GM18507 (cell line): ENCODE data around the gene ZNF512.
A peak's percentile ranks its signal among the peaks of the same experiment; 100 is the strongest.
"Not testable (repeated sequence)": the region's sequence is repeated elsewhere in the genome, so short reads cannot be mapped to it uniquely, and the experiment has no call there.

Experiments used
- DNase-seq: peaks from one replicate; pipeline ENCODE4 v3.0.0; 2011; ENCODE audit warnings: low read depth; ENCODE audit not compliant: insufficient read length; ENCODE audit errors: extremely low spot score
- FAIRE-seq: peaks from 2 replicates; lab custom pipeline; 2011; peaks lifted over from hg19 to GRCh38; lab: Jason Lieb, UNC

Gene ZNF512

GRCh38 chr2:27581417-27582128, 1.3 kb upstream of the ZNF512 start:
- no peak for FAIRE-seq
- DNase-seq = no peak

- FAIRE-seq (no peak), DNase-seq (no peak)
Measured at GRCh38 chr2:27582129-27582694, 630 bp upstream of the ZNF512 start.

- DNase-seq (no peak), FAIRE-seq (no peak)
Measured at GRCh38 chr2:27583390-27583915, 611 bp downstream of the ZNF512 start.

- FAIRE-seq = no peak
- no peak for DNase-seq
Measured at GRCh38 chr2:27584597-27584996, 1.8 kb downstream of the ZNF512 start.

DNA sequence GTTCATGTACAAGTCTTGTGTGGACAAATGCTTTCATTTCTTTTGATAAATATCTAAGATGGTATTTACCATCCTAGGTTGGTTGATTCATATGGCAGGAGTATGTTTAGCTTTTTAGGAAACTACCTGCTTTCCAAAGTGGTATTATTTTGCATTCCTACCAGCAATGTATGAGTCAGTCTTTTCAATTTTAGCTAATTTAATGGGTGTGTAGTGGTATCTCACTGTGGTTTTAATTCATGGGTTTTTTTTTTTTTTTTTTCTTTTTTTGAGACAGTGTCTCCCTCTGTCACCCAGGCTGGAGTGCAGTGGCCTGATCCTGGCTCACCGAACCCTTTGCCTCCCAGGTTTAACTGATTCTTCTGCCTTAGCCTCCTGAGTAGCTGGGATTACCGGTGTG, 4.2 kb downstream of the ZNF512 start:
- no peak for FAIRE-seq
- DNase-seq = no peak

DNA sequence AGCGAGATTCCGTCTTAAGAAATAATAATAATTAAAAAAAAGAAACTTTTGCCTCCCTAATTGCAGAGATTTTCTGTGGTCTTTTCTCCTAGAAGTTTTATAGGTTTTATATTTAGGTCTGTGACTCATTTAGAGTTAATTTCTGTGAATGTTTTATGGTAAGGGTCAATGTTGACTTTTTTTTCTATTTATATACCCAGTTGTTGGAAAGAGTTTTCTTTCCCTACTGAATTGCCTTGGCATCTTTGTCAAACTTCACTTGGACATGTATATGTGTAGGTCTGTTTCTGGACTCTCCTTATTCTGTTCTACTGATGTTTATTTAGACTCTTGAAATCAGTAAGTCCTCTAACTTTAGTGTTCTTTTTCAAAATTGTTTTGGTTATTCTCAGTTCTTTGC, 5.5 kb downstream of the ZNF512 start:
- DNase-seq (no peak), FAIRE-seq (no peak)

DNA sequence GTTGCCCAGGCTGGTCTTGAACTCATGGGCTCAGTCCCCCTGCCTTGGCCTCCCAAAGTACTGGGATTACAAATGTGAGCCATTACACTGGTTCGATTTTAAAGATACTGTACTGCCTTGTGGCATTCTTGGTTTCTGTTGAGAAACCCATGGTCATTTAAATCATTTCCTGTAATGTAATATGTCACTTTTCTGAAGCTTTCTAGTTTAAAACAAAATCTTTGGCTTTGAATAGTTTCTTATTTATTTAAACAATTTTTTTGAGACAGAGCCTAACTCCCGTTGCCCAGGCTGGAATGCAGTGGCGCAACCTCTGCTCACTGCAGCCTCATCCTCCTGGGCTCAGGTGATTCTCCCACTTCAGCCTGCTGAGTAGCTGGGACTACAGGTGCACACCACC, 8.9 kb downstream of the ZNF512 start:
- FAIRE-seq (no peak), DNase-seq (no peak)

GRCh38 chr2:27593240-27593639, 10.4 kb downstream of the ZNF512 start:
- FAIRE-seq = no peak

DNA sequence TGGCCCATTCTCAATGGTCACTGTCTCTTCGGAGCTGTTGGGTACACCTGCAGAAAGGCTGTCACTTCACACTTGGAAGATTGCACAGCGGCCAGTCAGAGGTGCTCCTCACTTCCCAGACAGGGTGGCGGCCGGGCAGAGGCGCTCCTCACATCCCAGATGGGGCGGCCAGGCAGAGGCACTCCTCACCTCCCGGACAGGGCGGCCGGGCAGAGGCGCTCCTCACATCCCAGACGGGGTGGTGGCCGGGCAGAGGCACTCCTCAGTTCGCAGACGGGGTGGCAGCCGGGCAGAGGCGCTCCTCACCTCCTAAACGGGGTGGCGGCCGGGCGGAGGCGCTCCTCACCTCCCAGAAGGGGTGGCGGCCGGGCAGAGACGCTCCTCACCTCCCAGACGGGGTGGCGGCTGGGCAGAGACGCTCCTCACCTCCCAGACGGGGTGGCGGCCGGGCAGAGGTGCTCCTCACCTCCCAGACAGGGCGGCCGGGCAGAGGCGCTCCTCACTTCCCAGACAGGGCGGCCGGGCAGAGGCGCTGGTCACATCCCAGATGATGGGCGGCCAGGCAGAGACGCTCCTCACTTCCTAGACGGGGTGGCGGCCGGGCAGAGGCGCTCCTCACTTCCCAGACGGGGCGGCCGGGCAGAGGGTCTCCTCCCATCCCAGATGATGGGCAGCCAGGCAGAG, 11.3 kb downstream of the ZNF512 start:
- FAIRE-seq, DNase-seq: not testable (repeated sequence)

More at GRCh38 chr2:27593240-27593639, 10.4 kb downstream of the ZNF512 start:
- DNase-seq = no peak

GRCh38 chr2:27595412-27595811, 12.6 kb downstream of the ZNF512 start:
- FAIRE-seq, DNase-seq: not testable (repeated sequence)

DNA sequence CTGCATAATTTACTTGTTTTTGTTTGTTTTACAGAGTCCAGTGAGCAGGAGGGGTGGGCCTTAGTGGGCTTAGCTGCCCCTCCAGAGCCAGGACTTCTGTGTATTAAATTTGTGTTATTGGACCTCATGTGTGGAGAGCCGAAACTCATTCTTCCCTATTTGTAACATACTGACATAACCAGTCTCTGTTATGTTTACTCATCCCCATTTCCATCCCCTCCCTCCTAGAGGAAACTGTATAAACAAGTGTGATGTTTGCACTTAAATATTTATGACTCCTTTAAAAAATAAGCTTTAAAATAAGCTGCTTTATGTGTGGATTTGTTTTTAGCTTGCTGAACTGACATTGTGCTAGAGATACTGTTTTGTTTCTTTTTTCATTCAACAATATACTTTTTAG, 13.8 kb downstream of the ZNF512 start:
- no peak for FAIRE-seq
- no peak for DNase-seq

DNA sequence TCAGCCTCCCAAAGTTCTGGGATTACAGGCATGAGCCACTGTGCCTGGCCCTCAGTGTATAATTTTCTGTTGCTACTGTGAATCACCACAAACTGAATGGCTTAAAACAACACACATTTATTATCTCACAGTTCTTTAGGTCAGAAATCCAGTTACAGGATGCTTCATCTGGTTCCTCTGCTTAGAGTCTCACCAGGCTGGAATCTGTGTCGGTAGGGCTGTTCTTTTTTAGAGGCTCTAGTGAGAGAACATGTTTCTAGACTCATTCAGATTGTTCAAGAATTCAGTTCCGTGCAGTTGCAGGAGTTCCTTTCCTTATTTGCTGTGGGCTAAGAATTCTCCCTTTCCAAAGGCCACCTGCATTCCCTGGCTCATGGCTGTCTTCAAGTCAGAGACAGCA, 23.8 kb downstream of the ZNF512 start:
- FAIRE-seq (no peak), DNase-seq (no peak)

DNA sequence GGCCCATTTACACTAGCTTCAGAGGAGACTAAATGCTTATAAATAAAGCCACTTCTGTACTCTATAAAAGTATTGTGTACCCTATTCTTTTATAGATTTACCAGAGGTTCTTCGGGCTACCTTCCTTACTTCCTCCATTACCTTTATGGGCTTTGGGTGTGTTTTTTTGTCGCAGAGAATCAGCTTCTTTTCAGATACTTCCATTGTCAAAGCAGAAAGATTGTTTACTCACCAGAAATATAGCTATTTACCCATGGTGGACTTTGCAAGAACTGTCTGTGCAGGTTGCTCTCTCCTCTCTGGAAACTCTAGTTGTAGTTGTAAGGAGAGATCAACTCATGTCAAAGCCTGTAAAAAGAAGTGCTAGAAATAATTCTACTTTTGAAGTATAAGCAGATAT, 31.1 kb downstream of the ZNF512 start:
- FAIRE-seq (no peak), DNase-seq (no peak)

DNA sequence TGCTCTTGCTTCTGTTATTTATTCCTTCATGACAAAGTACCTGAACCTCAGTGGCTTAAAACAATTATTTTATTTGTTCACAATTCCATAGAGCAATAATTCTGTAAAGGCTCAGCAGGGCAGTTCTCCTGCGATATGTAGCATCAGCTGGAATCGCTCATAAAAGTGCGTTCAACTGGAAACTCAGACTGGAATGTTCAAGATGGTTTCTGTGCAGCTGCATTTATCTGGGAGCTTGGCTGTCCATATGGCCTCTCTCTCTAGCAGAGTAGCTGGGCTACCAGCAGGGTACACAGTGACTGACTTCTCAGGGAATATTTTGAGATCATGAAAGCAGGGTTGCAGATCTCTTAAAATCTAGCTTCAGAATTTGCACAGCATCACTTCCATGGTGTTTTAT, 32.5 kb downstream of the ZNF512 start:
- DNase-seq (no peak), FAIRE-seq (no peak)

- DNase-seq = no peak
- no peak for FAIRE-seq
Measured at GRCh38 chr2:27621524-27621923, 38.7 kb downstream of the ZNF512 start.

GRCh38 chr2:27622921-27623384, 40.1 kb downstream of the ZNF512 start:
- DNase-seq (no peak), FAIRE-seq (no peak)

- DNase-seq (no peak), FAIRE-seq (no peak)
Measured at GRCh38 chr2:27624943-27625342, 42.1 kb downstream of the ZNF512 start.

- FAIRE-seq, DNase-seq: not testable (repeated sequence)
Measured at GRCh38 chr2:27626323-27626722, 43.5 kb downstream of the ZNF512 start.

- peak; percentile 49 for FAIRE-seq
- not testable (repeated sequence) for DNase-seq
Measured at GRCh38 chr2:27626921-27627320, 44.1 kb downstream of the ZNF512 start.

- FAIRE-seq = no peak
Measured at GRCh38 chr2:27627963-27628766, 45.3 kb downstream of the ZNF512 start.

More at GRCh38 chr2:27627963-27628766, 45.3 kb downstream of the ZNF512 start:
- DNase-seq = no peak
